BJ (cell line): ENCODE measurements around the gene C4orf50. TPM values are rescaled to one million over a fixed set of nuclear protein-coding genes. Genes with fewer than 3 reads are reported as not detected.

Experiments used
- CTCF ChIA-PET: fragments of 350-600 bp; formaldehyde crosslinking; extraction: SDS; loops from one replicate; lab custom pipeline; 2021; ENCODE audit warnings: antibody characterized with exemption, inconsistent platforms; lab: Yijun Ruan, JAX
- POLR2A ChIA-PET: fragments of 300-600 bp; sonication (Branson Sonifier 250); formaldehyde crosslinking; extraction: SDS; loops from one replicate; lab custom pipeline; 2021; ENCODE audit warnings: antibody characterized with exemption; lab: Charles Lee
- DNase-seq: peaks from one replicate; pipeline ENCODE4 v3.0.0-alpha.2; 2011; ENCODE audit warnings: low read depth
- H3K27me3 ChIP-seq: 2 replicates; pipeline ENCODE4 v1.6.0; 2011; ENCODE audit warnings: low read length; ENCODE audit not compliant: control insufficient read depth, insufficient read depth
- H3K36me3 ChIP-seq: 2 replicates; pipeline ENCODE4 v1.5.1; 2011; ENCODE audit warnings: low read length; ENCODE audit not compliant: control insufficient read depth, insufficient read depth
- H3K4me3 ChIP-seq: 2 replicates; pipeline ENCODE4 v1.5.1; 2011; ENCODE audit warnings: low read depth, mild to moderate bottlenecking, control low read depth, low read length
- CTCF ChIP-seq: IDR thresholded peaks from 2 replicates; pipeline ENCODE4 v1.5.1; 2011; ENCODE audit warnings: low read depth, mild to moderate bottlenecking, control low read depth, inconsistent platforms, low read length, moderate library complexity; ENCODE audit not compliant: insufficient read depth
- polyA minus RNA-seq: library from RNA; depleted of rRNA, polyadenylated mRNA; stranded (reverse); fragments of >200 nt; gene quantifications from 2 replicates; pipeline ENCODE4 v1.2.3, GENCODE V29; 2011; rRNA and poly(A)+ RNA removed
- polyA plus RNA-seq: library from polyadenylated mRNA; depleted of rRNA; stranded (reverse); fragments of >200 nt; gene quantifications from 2 replicates; pipeline ENCODE4 v1.2.3, GENCODE V29; 2011; rRNA removed

C4orf50 gene
- polyA plus RNA-seq (not detected in 2 replicates), polyA minus RNA-seq (not detected in 2 replicates)

- ChIA-PET CTCF (interaction anchor here (1.1 to 2.6 kb wide), 4 partner anchors 8 to 20 kb away, joined by 3 to 6 read pairs (median 4); no protein-coding TSS in a partner anchor), POLR2A (no interaction called here)
- no peak for TF ChIP-seq CTCF
- H3K36me3 ChIP-seq: no peaks in the 10 kb centered on the region
- no peak for DNase-seq
- no peak within 1 kb of the TSS for H3K4me3 ChIP-seq
- no peaks in the 10 kb centered on the region for H3K27me3 ChIP-seq
Measured at GRCh38 chr4:6018331-6018730, at the start of gene C4orf50. Gene C4orf50, minus strand, starts transcription at chr4:6018431.

- POLR2A ChIA-PET: no interaction called here
- Histone ChIP-seq H3K36me3 (no peaks in the 10 kb centered on the region), H3K27me3 (no peaks in the 10 kb centered on the region), H3K4me3 (no peak overlapping the region)
- CTCF ChIA-PET: no interaction called here
- no peak for DNase-seq
- TF ChIP-seq CTCF: no peak
Measured at GRCh38 chr4:6065934-6066590, 47.8 kb upstream of the C4orf50 start.

GRCh38 chr4:6065166-6065565 lies 46.9 kb upstream of the C4orf50 start:
- CTCF ChIA-PET: no interaction called here

GRCh38 chr4:6064383-6064782 lies 46.2 kb upstream of the C4orf50 start:
- ChIA-PET POLR2A (no interaction called here), CTCF (no interaction called here)
- no peak for TF ChIP-seq CTCF
- no peak for DNase-seq
- Histone ChIP-seq H3K36me3 (no peaks in the 10 kb centered on the region), H3K27me3 (no peaks in the 10 kb centered on the region), H3K4me3 (no peak overlapping the region)

More at GRCh38 chr4:6065166-6065565, 46.9 kb upstream of the C4orf50 start:
- Histone ChIP-seq H3K4me3 (no peak overlapping the region), H3K36me3 (no peaks in the 10 kb centered on the region), H3K27me3 (no peaks in the 10 kb centered on the region)
- DNase-seq: no peak
- POLR2A ChIA-PET: no interaction called here
- no peak for TF ChIP-seq CTCF

- Histone ChIP-seq H3K4me3 (no peak overlapping the region), H3K36me3 (no peaks in the 10 kb centered on the region), H3K27me3 (no peaks in the 10 kb centered on the region)
- CTCF ChIA-PET: no interaction called here
- POLR2A ChIA-PET: no interaction called here
- no peak for DNase-seq
- no peak for TF ChIP-seq CTCF
Measured at GRCh38 chr4:6063684-6064083, 45.5 kb upstream of the C4orf50 start.
